Osteoblast (primary cell): ENCODE measurements around the gene PSMD2. TPM values are rescaled to one million over a fixed set of nuclear protein-coding genes. Genes with fewer than 3 reads are reported as not detected.

ENCODE experiments used
- DNase-seq: peaks from one replicate; pipeline ENCODE4 v3.0.0; 2011; ENCODE audit warnings: low spot score, mixed read lengths; ENCODE audit not compliant: insufficient read length; ENCODE audit errors: missing footprints
- H2AFZ ChIP-seq: 2 replicates; pipeline ENCODE4 v1.6.0; 2011; ENCODE audit warnings: mild to moderate bottlenecking, low read length
- H3K27ac ChIP-seq: 2 replicates; pipeline ENCODE4 v1.5.1; 2011; ENCODE audit warnings: mild to moderate bottlenecking, low read depth, low read length, moderate library complexity
- H3K27me3 ChIP-seq: 2 replicates; pipeline ENCODE4 v1.6.0; 2012; ENCODE audit warnings: mild to moderate bottlenecking, control low read depth, inconsistent platforms, low read length, moderate library complexity; ENCODE audit not compliant: insufficient read depth
- H3K36me3 ChIP-seq: 2 replicates; pipeline ENCODE4 v1.5.1; 2011; ENCODE audit warnings: mild to moderate bottlenecking, low read length, control low read depth, moderate library complexity; ENCODE audit not compliant: insufficient read depth
- H3K4me1 ChIP-seq: 2 replicates; pipeline ENCODE4 v1.5.1; 2011; ENCODE audit warnings: mild to moderate bottlenecking, low read length, control low read depth, moderate library complexity; ENCODE audit not compliant: insufficient read depth
- H3K4me2 ChIP-seq: 2 replicates; pipeline ENCODE4 v1.6.0; 2011; ENCODE audit warnings: mild to moderate bottlenecking, low read length; ENCODE audit not compliant: insufficient read depth
- H3K4me3 ChIP-seq: fragments of 200-600 bp; sonication (generic); 3 replicates; pipeline ENCODE4 v1.5.1; 2012; ENCODE audit warnings: mild to moderate bottlenecking, low read length, inconsistent platforms; ENCODE audit not compliant: insufficient read depth
- H3K79me2 ChIP-seq: 2 replicates; pipeline ENCODE4 v1.6.0; 2012; ENCODE audit warnings: mild to moderate bottlenecking, low read length, control low read depth, inconsistent platforms; ENCODE audit not compliant: insufficient read depth
- H3K9me3 ChIP-seq: 2 replicates; pipeline ENCODE4 v1.5.1; 2011; ENCODE audit warnings: low read depth, low read length, control low read depth
- H4K20me1 ChIP-seq: 2 replicates; pipeline ENCODE4 v1.6.0; 2012; ENCODE audit warnings: mild to moderate bottlenecking, low read length, control low read depth; ENCODE audit not compliant: insufficient read depth
- CTCF ChIP-seq: IDR thresholded peaks from 2 replicates; pipeline ENCODE4 v1.5.1; 2011; ENCODE audit warnings: mild to moderate bottlenecking, low read depth, low read length, moderate library complexity; ENCODE audit errors: extremely low read depth
- total RNA-seq: library from RNA; depleted of rRNA; stranded (reverse); fragments of >200 nt; gene quantifications from 2 replicates; pipeline ENCODE4 v1.2.3, GENCODE V29; 2012

Gene PSMD2
- total RNA-seq, 1 donor, result 301 TPM

DNA sequence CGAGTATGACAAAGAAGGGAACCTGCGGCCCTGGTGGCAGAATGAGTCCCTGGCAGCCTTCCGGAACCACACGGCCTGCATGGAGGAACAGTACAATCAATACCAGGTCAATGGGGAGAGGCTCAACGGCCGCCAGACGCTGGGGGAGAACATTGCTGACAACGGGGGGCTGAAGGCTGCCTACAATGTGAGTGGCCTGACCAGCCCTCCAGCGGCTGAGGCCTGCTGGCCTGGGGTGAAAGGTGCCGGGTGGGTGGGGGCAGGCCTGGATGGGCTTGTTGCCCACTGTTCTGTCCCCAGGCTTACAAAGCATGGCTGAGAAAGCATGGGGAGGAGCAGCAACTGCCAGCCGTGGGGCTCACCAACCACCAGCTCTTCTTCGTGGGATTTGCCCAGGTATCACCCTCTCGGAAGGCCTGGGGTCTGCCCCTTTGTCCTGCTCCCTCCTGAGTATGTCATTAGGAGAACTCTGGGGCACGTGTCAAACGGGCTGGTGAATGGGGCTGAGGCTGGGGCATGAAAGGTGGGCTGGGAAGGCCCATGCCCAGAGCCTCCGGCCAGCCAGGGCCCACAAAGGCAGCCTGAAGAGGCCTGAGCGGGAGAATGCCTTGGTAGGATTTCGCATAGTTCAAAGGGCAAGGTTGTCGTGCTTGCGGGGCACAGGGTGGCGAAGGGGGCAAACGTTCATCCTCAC lies 7.8 kb upstream of the PSMD2 start:
- H3K79me2 ChIP-seq, result no peaks in the 10 kb centered on the region
- H3K4me3 ChIP-seq, result no peak overlapping the region
- no peak overlapping the region for H3K27ac ChIP-seq

DNA sequence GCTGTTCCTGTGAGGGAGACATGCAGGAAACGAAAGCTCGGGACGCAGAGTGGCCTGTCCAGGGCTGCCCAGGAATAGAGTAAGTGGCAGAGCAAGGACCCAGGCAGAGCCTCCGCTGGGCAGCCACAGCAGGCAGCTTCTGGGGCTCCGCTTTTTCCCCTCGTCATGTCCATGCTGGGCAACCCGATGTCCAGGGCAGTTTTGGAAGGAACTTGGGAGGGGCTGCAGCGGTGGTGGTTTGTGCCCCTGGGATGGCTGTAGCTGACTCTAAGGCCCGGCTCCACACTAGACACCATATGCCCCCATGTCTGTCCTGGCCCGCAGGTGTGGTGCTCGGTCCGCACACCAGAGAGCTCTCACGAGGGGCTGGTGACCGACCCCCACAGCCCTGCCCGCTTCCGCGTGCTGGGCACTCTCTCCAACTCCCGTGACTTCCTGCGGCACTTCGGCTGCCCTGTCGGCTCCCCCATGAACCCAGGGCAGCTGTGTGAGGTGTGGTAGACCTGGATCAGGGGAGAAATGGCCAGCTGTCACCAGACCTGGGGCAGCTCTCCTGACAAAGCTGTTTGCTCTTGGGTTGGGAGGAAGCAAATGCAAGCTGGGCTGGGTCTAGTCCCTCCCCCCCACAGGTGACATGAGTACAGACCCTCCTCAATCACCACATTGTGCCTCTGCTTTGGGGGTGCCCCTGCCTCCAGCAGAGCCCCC lies 7.1 kb upstream of the PSMD2 start:
- H2AFZ ChIP-seq, result no peak overlapping the region
- TF ChIP-seq CTCF, result no peak
- no peaks in the 10 kb centered on the region for H3K4me1 ChIP-seq
- no peaks in the 10 kb centered on the region for H3K36me3 ChIP-seq
- H3K4me2 ChIP-seq, result no peak overlapping the region
- H3K9me3 ChIP-seq, result no peaks in the 10 kb centered on the region
- DNase-seq, result peak; percentile 65
- peaks cover 13% of the 10 kb centered on the region for H3K27me3 ChIP-seq
- H4K20me1 ChIP-seq, result no peaks in the 10 kb centered on the region
- no peak overlapping the region for H3K4me3 ChIP-seq
- H3K27ac ChIP-seq, result no peak overlapping the region
- H3K79me2 ChIP-seq, result no peaks in the 10 kb centered on the region

More for the DNA sequence above, 7.8 kb upstream of the PSMD2 start:
- peak; percentile 55 for DNase-seq
- H3K4me1 ChIP-seq, result no peaks in the 10 kb centered on the region
- H3K27me3 ChIP-seq, result peaks cover 14% of the 10 kb centered on the region
- H2AFZ ChIP-seq, result no peak overlapping the region
- H4K20me1 ChIP-seq, result no peaks in the 10 kb centered on the region
- no peak for TF ChIP-seq CTCF
- H3K4me2 ChIP-seq, result no peak overlapping the region
- no peaks in the 10 kb centered on the region for H3K9me3 ChIP-seq
- H3K36me3 ChIP-seq, result no peaks in the 10 kb centered on the region

- DNase-seq, result no peak
- Histone ChIP-seq H3K4me1 (peaks cover 12% of the 10 kb centered on the region), H2AFZ (no peak overlapping the region), H3K79me2 (peaks cover 17% of the 10 kb centered on the region), H3K27ac (no peak overlapping the region), H3K4me2 (no peak overlapping the region), H3K9me3 (no peaks in the 10 kb centered on the region), H3K4me3 (no peak overlapping the region), H3K27me3 (peaks cover 10% of the 10 kb centered on the region), H3K36me3 (peaks cover 6% of the 10 kb centered on the region), H4K20me1 (peaks cover 15% of the 10 kb centered on the region)
- TF ChIP-seq CTCF, result no peak
These were observed 3.3 kb upstream of the PSMD2 start for GRCh38 chr3:184295771-184296170.

DNA sequence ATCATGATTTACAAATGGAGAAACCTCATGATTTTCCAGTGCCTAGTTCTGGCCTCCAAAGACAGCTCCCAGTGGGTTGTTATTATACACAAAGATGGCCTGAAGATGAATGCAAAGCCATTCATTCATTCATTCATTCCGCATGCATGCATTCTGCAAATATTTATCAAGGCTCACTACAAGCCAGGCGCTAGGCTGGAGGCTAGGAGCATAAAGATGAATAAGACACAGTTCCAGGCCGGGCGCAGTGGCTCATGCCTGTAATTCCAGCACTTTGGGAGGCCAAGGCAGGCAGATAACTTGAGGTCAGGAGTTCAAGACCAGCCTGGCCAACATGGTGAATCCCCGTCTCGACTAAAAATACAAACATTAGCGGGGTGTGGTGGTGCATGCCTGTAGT lies 2.4 kb upstream of the PSMD2 start:
- H3K27ac ChIP-seq, result no peak overlapping the region
- no peak overlapping the region for H3K4me3 ChIP-seq
- no peak for DNase-seq
- no peak overlapping the region for H3K4me2 ChIP-seq
- peaks cover 13% of the 10 kb centered on the region for H3K36me3 ChIP-seq
- peaks cover 10% of the 10 kb centered on the region for H3K27me3 ChIP-seq
- H4K20me1 ChIP-seq, result peaks cover 19% of the 10 kb centered on the region
- H3K9me3 ChIP-seq, result no peaks in the 10 kb centered on the region
- H2AFZ ChIP-seq, result no peak overlapping the region
- H3K4me1 ChIP-seq, result peaks cover 14% of the 10 kb centered on the region
- H3K79me2 ChIP-seq, result peaks cover 25% of the 10 kb centered on the region
- no peak for TF ChIP-seq CTCF
